ENCODE measurements around the gene CAMSAP1.
A peak's percentile ranks its signal among the peaks of the same experiment; 100 is the strongest.
"Not testable (repeated sequence)": the region's sequence is repeated elsewhere in the genome, so short reads cannot be mapped to it uniquely, and the experiment has no call there.

CAMSAP1 gene

DNA sequence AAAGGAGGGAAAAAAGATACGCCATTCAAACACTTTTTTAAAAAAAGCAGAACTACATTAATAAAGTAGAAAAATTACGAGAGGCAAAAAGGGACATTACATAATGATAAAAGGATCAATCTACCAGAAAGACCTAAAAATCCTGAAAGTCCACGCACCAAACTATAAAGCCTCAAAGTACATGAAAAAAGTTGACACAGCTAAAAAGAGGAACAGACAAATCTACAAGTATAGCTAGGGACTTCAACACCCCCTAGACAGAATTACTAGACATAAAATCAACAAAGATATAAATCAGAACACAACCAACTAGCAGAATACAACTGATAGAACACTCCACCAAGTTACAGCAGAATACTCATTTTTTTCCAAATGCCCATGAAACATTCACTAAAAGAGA is 11.1 kb downstream of the CAMSAP1 start:
- no peak for DNase-seq

- no peak for DNase-seq
These were observed 12.0 kb downstream of the CAMSAP1 start for GRCh38 chr9:135895202-135895848.

DNA sequence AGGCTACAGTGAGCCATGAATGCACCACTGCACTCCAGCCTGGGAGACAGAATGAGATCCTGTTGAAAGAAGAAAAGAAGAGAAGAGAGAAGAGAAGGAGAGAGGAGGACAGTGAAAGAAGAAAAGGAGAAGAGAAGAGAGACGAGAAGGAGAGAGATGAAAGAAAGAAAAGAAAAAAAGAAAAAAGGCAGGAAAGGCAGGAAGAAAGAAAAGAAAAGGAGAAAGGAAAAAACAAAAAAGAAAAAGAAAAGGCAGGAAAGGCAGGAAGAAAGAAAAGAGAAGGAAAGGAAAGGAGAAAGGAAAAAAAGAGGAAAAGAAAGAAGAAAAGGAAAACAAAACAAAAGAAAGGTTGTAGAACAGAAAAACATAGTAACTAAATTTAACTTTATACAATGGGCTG is 14.2 kb downstream of the CAMSAP1 start:
- no peak for DNase-seq

DNA sequence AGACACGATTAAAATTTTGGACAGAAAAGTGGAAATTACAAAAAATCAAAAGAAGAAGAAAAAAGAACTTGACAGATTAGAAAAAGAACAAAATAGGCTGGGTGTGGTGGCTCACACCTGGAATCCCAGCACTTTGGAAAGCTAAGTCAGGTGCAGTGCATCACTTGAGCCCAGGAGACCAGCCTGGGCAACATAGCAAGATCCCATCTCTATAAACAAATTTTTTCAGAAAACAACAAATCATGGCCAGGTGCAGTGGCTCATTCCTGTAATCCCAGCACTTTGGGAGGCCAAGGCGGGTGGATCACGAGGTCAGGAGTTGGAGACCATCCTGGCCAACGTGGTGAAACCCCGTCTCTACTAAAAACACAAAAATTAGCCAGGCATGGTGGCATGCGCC is 15.0 kb downstream of the CAMSAP1 start:
- not testable (repeated sequence) for DNase-seq

DNA sequence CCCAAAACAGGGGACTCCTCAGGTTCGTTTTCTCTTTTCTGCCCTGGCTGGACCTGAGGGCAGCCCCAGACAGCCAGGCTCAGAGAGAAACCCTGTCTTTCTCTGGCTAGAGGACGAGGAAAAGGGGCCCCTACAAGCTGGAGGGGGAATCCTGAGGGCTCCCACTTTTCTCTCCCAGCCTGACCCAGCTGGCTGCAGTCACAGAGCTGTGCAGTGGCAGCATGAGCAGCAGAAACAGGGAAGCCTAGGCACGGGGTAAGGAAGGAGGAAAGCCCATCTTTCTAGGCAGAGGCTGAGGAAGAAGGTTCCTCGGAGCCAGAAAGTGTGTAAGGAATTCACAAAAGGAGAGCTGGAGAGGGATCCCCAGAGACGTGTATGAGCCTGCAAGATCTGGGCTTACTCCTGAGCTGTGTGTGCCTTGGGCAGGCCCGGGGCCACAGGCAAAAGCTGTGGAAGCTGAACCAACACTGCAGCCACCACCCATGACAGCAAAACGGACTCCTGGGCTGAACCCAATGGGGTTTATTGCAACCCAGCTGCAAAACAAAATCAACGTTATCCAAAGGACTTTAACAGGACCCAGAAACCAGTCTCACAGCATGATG is 16.2 kb downstream of the CAMSAP1 start:
- no peak for DNase-seq

DNA sequence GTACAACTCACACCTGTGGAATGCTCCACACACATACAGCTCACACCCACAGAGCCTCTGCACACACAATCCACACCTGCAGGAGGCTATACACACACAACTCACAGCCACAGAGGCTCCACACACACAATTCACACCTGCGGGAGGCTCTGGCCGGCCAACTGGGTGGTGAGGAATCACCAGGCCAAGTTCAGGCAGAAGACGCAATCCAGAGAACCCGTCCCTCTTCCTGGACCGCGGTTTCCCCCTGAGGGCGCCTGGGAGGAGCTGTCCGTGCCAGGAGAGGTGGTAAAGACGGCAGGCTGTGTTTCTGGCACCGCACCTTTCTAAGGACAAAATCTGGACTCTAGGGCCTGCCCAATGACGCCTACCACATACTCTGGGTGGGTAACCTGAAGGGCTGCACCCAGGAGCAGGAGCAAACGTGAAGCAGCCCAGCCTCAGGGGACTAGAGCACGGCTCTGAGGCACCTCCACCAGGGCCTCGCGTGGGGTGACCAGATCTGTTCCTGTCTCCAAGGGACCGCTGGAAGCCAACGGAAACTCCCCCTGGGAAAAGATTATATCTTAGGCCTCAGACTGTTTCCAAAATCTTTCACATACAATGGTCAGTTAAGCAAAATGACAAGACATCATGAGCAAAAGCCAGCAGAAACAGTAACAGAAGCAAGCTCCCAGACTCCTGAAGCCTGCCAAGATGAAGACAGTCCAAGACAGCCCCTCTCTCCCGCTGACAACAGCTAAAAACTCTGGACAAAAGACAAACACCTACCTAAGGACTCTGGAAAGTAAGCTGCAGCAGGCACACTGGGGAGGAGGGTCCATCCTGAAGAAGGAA is 16.9 kb downstream of the CAMSAP1 start:
- no peak for DNase-seq

- DNase-seq, result no peak
These were observed 17.7 kb downstream of the CAMSAP1 start for GRCh38 chr9:135889564-135890189.

DNA sequence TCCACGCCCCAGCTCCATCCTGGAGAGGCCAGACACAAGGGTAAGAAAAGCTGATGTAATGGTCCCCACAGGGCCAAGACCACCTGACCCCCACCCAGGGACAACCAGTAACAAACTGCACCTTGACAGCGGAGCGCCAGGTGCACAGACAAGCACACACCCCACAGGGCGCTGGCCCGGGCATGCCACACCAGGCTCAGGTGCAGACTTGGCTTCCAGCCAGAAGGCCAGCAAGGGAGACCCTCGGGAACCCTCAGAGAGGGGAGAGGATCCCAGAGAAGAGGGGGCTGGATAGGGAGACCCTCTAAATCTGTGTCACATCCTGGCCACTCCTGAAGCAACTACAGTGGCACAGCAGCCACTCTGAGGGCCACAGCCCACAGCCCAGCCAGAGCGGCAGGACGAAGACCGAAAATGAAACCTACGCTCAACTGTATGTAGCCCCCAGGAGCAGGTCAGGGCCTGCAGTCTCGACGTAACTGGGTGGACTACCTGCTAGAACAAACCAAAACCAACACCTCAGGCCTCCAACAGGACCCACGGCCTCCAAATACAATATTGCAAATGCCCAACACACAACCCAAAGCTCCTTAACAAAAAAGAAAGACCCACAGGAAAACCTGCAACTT is 18.5 kb downstream of the CAMSAP1 start:
- DNase-seq, result no peak

DNA sequence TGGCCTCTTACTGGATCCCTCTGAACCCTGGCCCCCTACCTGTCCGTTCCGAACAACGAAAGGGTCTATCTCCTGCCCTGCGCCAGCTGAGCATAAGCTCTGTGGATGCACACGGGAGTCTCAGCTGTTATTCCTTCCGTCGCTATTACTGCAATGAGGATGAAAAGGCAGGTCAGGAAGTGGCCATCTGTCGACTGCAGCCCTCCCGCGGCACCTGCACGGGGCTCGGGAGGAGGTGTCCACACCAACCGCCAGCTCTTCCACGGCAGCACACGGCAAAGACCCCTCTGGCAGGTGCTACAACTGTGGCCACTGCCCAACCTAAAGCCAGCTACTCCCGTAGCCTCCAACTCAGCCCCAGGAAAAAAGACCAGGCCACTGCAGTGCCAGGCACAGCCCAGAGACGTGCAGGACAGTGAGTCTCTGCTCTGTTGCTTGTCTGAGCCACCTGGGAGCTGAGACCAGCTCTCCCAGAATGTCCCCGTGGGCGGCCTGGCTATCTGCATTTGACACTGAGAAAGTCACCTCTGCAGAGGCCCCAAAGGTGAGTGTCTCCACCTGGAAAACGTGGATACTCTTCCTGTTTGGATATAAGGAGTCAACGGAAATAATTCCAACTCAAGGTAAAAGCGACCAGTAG is 19.1 kb downstream of the CAMSAP1 start:
- DNase-seq, result no peak

DNA sequence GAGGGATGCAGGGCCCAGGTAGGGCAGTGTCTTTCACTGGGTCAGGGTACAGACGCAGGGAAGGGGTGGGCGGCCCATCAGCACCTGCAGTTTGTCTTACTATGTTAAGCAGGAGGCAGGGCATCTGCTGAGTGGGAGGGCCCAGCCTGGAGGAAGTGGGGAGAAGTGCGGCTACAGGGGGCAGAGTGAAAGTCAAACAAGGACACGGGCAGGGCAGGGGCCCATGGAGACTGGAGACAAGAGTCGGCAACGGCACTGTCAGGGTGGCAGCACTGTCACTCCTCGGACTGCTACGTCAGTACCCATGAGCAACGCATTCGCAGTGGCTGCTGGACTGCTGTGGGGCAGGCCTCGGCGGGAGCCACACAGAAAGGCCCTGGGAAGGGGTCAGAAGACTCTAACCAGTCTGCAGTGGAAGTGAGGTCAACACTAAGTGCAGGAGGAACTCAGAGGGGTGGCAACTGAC is 19.7 kb downstream of the CAMSAP1 start:
- peak; percentile 71 for DNase-seq

DNA sequence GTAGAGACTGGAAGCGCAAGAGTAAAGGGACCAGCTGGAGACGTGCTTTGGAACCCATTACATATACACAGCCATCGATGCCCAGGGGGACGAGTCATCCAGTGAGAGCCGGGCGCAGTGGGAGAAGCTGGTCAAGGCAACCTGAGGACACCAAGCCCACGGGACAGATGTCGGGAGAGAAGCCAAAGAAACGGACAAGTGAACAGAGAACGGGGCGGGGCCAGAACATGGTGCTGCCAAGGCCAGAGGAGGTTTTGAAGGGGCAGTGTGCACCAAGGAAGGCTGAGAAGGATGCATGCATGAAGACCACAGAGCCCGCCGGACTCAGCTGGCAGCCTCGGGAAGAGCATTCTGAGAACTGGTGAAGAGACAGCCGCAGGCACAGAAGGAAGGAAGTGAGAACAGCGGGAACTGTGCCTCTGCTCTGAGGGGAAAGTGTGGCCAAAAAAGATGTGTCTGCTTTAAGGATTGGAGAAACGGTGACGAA is 20.3 kb downstream of the CAMSAP1 start:
- DNase-seq, result peak; percentile 64

- DNase-seq, result no peak
These were observed 21.0 kb downstream of the CAMSAP1 start for GRCh38 chr9:135886147-135886981.

DNA sequence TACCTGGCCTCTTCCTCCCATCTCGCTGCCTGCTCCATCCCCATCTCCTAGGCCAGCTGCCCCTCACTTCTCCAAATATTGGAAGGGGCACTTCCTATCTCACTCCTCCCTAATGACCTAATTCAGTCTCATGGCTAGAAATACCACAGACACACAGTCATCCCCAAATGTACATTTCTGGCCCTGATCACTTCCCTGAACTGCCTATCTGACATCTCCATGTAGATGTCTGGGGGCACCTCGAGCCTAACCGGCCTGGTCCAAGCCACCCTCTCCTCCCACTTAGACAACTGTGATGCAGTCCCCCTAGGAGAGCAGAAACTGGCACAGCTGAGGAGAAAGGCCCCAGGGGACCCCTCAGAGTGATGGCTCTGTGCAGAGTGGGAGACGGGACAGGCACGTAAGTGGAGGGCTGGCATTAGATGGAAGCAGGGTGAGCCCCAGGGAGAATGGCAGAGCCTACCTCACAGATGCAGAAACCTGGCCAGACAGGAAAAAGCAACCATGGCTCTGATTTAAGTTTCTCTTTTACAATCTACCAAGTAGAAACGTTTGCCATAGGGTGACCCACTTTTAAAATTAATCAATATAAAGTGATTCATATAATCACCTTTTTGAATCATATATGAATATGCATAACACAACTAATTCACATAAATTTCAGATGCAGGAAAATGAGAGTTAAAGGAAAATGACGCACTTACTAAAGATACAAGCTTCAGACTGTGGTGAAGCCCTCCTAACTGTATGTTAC is 22.1 kb downstream of the CAMSAP1 start:
- DNase-seq, result peak; percentile 61

DNA sequence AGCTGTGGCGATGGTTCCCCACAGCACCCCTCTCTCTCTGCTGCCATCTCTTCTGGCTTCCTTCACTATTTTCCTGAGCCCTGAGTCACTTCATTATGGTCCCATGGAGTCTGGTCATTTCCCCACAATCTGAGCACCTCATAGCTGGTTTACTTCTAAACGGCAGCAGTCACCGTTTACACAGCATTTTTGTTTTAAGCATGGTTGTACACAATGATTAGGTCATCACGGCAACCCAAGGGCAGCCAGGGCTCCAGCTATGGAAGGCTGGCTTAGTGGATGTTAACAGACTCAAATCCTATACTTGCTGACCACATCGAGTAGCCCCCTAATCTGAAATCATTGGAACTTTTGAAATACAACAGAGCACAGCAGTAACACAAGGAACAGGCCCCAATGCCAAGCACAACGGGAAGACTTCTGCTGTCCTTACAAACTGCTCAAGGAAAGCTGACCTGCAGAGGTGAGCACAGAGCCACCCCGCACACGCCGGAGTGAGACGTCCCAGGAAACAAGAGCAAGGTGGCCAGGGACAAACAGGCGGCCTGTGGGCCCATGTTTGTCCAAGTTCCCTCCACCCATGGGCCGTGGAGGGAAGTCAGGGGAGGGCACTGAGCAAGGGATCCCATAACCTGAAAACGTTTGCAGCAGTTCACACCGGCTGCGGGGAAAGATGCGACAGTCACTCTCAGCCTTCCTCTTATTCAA is 22.9 kb downstream of the CAMSAP1 start:
- peak; percentile 34 for DNase-seq

- DNase-seq, result no peak
These were observed 23.8 kb downstream of the CAMSAP1 start for GRCh38 chr9:135883410-135884089.

- DNase-seq, result no peak
These were observed 25.3 kb downstream of the CAMSAP1 start for GRCh38 chr9:135882011-135882410.

DNA sequence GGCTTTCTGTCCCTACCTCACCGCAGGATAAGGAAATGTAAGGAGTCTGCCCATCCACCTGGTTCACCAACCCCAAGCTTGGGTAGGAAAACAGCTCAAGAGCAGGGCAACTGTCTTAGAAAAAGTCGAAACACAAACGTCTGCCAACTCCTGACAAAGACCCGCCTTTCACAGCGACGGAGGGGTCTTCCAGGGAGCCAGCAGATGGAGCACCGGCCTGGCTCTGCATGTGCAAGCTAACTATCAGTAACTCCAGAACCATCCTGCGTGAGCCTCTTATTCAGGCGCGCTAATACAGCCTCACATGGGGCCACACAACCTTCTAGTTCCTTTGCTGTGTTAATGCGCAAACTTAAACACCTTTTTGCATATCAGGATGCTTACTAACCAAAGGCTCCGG is 26.9 kb downstream of the CAMSAP1 start:
- DNase-seq, result no peak

DNA sequence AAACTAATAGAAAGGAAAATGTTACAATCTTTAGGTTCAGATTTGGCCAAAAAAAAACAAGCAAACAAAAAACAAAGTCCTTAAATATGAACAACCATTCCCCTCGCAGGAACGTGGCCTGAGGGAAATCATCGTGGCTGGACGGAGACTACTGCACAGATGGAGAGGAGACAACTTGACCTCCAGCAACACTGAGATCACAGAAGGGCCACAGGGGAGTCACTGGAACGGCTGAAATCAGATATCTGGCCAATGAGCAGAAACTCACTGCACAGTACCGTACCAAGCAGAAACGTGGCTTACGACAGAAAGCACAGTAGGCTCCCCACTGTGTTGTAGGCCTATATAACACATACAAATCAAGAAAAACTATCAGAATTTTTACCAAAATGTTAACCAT is 27.7 kb downstream of the CAMSAP1 start:
- DNase-seq, result no peak

GRCh38 chr9:135879237-135879601 is 28.1 kb downstream of the CAMSAP1 start:
- DNase-seq, result no peak
